Choroid plexus epithelial cell (primary cell): ENCODE measurements around the gene BTNL8.
"Not testable (repeated sequence)": the region's sequence is repeated elsewhere in the genome, so short reads cannot be mapped to it uniquely, and the experiment has no call there.

Experiments
- DNase-seq: peaks from one replicate; pipeline ENCODE4 v3.0.0-alpha.2; 2010; ENCODE audit warnings: low read depth
- H3K4me3 ChIP-seq: 2 replicates; pipeline ENCODE4 v1.5.1; 2011; ENCODE audit warnings: low read depth, mild to moderate bottlenecking, control low read depth, low read length, moderate library complexity
- TF ChIP-seq, protein P1 (sequence below): conservative IDR thresholded peaks from 2 replicates; pipeline ENCODE4 v1.5.1; 2011; ENCODE audit warnings: low read depth, mild to moderate bottlenecking, control low read depth, inconsistent platforms, low read length, moderate library complexity

Gene BTNL8

DNA sequence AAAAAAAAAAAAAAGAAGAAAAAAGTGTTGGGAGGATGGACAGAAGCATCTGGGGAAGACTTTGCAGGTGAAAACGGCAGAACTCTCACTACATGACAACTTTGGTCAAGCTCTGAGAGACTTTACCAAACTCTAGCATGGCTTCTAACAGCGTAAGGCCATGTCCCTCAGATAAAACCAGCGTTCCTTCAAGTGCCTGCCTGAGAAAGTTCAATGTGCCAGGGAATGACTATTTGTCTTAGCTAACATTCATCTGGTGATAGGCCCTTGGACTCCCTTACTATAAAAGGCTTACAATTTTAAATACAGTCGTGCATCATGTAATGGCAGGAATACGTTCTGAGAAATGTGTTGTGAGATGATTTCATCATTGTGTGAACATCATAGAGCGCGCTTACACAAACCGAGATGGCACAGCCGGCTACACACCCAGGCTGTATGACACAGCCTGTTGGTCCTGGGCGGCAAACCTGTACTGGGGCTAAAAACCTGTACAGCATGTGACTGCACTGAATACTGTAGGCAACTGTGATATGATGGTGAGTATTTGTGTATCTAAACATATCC, 23.0 kb upstream of the BTNL8 start:
- TF ChIP-seq, protein P1, sequence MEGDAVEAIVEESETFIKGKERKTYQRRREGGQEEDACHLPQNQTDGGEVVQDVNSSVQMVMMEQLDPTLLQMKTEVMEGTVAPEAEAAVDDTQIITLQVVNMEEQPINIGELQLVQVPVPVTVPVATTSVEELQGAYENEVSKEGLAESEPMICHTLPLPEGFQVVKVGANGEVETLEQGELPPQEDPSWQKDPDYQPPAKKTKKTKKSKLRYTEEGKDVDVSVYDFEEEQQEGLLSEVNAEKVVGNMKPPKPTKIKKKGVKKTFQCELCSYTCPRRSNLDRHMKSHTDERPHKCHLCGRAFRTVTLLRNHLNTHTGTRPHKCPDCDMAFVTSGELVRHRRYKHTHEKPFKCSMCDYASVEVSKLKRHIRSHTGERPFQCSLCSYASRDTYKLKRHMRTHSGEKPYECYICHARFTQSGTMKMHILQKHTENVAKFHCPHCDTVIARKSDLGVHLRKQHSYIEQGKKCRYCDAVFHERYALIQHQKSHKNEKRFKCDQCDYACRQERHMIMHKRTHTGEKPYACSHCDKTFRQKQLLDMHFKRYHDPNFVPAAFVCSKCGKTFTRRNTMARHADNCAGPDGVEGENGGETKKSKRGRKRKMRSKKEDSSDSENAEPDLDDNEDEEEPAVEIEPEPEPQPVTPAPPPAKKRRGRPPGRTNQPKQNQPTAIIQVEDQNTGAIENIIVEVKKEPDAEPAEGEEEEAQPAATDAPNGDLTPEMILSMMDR, result no peak
- no peak for DNase-seq
- H3K4me3 ChIP-seq, result no peak overlapping the region

DNA sequence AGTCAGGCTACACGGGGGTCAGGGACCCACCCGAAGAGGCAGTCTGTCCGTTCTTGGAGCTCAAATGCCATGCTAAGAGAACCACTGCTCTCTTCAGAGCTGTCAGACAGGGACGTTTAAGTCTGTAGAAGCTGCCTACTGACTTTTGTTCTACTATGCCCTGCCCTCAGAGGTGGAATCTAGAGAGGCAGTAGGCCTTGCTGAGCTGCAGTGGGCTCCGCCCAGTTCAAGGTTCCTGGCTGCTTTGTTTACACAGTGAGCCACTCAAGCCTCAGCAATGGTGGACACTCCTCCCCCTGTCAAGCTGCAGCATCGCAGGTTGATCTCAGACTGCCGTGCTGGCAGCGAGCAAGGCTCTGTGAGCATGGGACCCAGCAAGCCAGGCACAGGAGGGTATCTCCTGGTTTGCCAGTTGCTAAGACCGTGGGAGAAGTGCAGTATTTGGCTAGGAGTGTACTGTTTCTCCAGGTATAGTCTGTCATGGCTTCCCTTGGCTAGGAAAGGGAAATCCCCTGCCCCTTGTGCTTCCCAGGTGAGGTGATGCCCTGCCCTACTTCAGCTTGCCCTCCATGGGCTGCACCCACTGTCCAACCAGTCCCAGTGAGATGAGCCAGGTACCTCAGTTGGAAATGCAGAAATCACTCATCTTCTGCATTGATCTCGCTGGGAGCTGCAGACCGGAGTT, 13.0 kb upstream of the BTNL8 start:
- DNase-seq, H3K4me3 ChIP-seq: not testable (repeated sequence)

DNA sequence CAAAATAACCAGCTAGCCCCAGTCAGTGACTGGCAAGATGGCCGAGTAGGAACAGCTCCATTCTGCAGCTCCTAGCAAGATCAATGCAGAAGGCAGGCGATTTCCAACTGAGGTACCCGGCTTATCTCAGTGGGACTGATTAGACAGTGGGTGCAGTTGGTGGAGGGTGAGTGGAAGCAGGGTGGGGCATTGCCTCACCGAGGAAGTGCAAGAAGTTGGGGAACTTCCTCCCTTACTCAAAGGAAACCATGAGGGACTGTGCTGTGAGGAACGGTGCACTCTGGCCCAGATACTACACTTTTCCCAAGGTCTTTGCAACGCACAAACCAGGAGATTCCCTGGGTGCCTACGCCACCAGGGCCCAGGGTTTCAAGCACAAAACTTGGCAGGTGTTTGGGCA, 9.6 kb upstream of the BTNL8 start:
- TF ChIP-seq, protein P1, result no peak
- H3K4me3 ChIP-seq, result no peak overlapping the region
- no peak for DNase-seq

DNA sequence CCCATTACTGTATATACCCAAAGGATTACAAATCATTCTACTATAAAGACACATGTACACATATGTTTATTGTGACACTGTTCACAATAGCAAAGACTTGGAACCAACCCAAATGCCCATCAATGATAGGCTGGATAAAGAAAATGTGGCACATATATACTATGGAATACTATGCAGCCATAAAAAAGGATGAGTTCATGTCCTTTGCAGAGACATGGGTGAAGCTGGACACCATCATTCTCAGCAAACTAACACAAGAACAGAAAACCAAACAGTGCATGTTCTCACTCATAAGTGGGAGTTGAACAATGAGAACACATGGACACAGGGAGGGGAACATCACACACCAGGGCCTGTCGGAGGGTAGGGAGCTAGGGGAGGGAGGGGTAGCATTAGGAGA, 3.6 kb upstream of the BTNL8 start:
- not testable (repeated sequence) for DNase-seq, H3K4me3 ChIP-seq

DNA sequence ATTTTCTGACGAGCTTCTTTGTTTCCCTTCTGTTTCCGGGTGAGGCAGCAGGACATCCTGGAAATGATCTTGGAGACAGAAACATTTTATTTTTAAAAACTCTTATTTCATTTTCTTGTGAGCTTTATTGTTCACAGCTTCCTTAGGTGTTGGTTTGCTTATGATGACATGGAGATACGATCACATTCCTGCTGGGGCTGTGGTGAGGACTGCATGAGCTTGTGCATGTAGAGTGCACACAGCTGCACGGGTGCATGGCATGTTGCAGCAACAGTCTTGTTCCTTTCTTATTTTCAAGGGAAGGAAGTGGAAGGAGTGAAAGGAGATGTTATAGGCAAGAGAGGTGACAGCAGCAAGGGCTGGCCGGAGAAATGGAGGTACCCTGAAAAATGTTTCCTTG, 1.2 kb downstream of the BTNL8 start:
- no peak for DNase-seq
- H3K4me3 ChIP-seq, result no peak overlapping the region
- TF ChIP-seq, protein P1, result no peak

DNA sequence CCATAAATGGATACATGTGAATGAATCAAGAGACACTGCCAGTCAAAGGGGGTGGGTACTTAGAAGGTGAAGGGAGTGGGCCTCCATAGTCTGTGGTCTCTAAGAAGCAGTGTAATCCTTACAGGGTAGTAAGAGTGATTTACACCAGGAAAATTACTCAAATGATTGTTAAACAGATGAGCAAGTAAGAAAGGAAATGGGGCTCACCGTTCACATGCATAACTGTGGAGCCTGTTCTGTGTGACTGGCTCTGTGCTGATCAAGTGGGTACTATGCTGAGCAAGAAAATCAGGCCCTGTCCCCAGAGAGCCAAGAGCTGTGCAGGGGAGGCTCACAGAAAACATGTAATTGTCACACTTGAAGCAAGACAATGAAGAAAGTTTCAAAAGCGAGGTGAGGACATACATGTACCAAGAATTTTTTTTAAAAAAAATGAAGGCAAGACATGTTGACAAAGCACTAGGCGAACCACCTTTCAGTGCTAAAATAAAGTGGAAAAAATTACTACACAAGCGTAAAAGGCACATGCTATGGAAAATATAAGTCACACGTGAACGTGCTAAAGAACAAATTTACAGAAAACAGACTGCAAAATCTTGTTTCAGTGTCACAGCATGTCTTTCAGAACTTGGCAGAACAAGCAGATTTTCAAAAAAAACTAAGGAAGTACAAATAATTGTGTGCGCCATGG, 2.5 kb downstream of the BTNL8 start:
- DNase-seq, result no peak
- H3K4me3 ChIP-seq, result no peak overlapping the region
- TF ChIP-seq, protein P1, result no peak

DNA sequence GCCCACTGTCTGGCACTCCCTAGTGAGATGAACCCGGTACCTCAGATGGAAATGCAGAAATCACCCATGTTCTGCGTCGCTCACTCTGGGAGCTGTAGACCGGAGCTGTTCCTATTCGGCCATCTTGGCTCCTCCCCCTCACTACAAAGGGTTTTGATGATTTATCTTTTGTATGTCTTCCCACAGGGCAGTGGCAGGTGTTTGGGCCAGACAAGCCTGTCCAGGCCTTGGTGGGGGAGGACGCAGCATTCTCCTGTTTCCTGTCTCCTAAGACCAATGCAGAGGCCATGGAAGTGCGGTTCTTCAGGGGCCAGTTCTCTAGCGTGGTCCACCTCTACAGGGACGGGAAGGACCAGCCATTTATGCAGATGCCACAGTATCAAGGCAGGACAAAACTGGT, 9.4 kb downstream of the BTNL8 start:
- DNase-seq, result no peak

More for the DNA sequence above, 9.4 kb downstream of the BTNL8 start:
- TF ChIP-seq, protein P1, result no peak
- no peak overlapping the region for H3K4me3 ChIP-seq
